Measurements from ENCODE around the gene JMJD8. TPM values are rescaled to one million over a fixed set of nuclear protein-coding genes. Genes with fewer than 3 reads are reported as not detected.
"Not testable (repeated sequence)": the region's sequence is repeated elsewhere in the genome, so short reads cannot be mapped to it uniquely, and the experiment has no call there.

JMJD8 gene
- total RNA-seq, 1 experiment from 2014 or later = 81.3 TPM

- Histone ChIP-seq H3K4me2 (ENCODE audit: low read length) (no peak overlapping the region), H3K9ac (ENCODE audit: low read length) (no peak overlapping the region), H3K27ac (ENCODE audit: low read length) (no peak overlapping the region), H3K4me1 (ENCODE audit: insufficient read depth, low read length) (peaks cover 22% of the 10 kb centered on the region), H4K20me1 (ENCODE audit: low read length) (no peaks in the 10 kb centered on the region), H3K79me2 (ENCODE audit: low read length) (peaks cover 12% of the 10 kb centered on the region), H3K4me3 (ENCODE audit: low read length) (no peak overlapping the region), H3K9me2 (replicated peaks; ENCODE audit: low read length) (no peaks in the 10 kb centered on the region), H3K36me3 (ENCODE audit: low read depth, low read length) (no peaks in the 10 kb centered on the region), H2AFZ (ENCODE audit: low read length) (no peak overlapping the region), H3F3A (ENCODE audit: low read length, unreplicated experiment) (peaks cover 4% of the 10 kb centered on the region), H3K27me3 (ENCODE audit: low read length) (no peaks in the 10 kb centered on the region), H3K9me3 (ENCODE audit: low read length) (no peaks in the 10 kb centered on the region)
- intact Hi-C loops (cut with micrococcal nuclease) = no loop called here
- TF ChIP-seq, protein P1, sequence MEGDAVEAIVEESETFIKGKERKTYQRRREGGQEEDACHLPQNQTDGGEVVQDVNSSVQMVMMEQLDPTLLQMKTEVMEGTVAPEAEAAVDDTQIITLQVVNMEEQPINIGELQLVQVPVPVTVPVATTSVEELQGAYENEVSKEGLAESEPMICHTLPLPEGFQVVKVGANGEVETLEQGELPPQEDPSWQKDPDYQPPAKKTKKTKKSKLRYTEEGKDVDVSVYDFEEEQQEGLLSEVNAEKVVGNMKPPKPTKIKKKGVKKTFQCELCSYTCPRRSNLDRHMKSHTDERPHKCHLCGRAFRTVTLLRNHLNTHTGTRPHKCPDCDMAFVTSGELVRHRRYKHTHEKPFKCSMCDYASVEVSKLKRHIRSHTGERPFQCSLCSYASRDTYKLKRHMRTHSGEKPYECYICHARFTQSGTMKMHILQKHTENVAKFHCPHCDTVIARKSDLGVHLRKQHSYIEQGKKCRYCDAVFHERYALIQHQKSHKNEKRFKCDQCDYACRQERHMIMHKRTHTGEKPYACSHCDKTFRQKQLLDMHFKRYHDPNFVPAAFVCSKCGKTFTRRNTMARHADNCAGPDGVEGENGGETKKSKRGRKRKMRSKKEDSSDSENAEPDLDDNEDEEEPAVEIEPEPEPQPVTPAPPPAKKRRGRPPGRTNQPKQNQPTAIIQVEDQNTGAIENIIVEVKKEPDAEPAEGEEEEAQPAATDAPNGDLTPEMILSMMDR (conservative IDR thresholded peaks at IDR 0.05; ENCODE audit: low read depth, low read length) = no peak
- TF ChIP-seq EZH2phosphoT487 (IDR thresholded peaks at IDR 0.05; ENCODE audit: borderline replicate concordance, low read length) = no peak
- no peak for TF ChIP-seq EZH2 (IDR thresholded peaks at IDR 0.05; ENCODE audit: low read length, unreplicated experiment)
- no peak for DNase-seq
- no peak for ATAC-seq
- POLR2A ChIA-PET (ENCODE audit: unreplicated experiment) = interaction anchor here (0.6 kb wide), 1 partner anchor 1969 kb away, joined by 4 read pairs; no protein-coding TSS in a partner anchor
- CTCF ChIA-PET = no interaction called here
- BruUV-seq (replicated peaks) = no TSS peak
These were observed 8.4 kb upstream of the JMJD8 start for GRCh38 chr16:692356-693108.

GRCh38 chr16:691242-691641, 7.1 kb upstream of the JMJD8 start:
- Histone ChIP-seq H3K79me2 (ENCODE audit: low read length) (peaks cover 12% of the 10 kb centered on the region), H3K4me1 (ENCODE audit: insufficient read depth, low read length) (peaks cover 22% of the 10 kb centered on the region)
- BruUV-seq (replicated peaks); H3K4me2 ChIP-seq (ENCODE audit: low read length); intact Hi-C loops (cut with micrococcal nuclease); ATAC-seq; H3K27me3 ChIP-seq (ENCODE audit: low read length); DNase-seq; CTCF ChIA-PET; POLR2A ChIA-PET (ENCODE audit: unreplicated experiment); H3K27ac ChIP-seq (ENCODE audit: low read length); H3K9ac ChIP-seq (ENCODE audit: low read length); H3K4me3 ChIP-seq (ENCODE audit: low read length); H4K20me1 ChIP-seq (ENCODE audit: low read length); H2AFZ ChIP-seq (ENCODE audit: low read length); H3F3A ChIP-seq (ENCODE audit: low read length, unreplicated experiment); H3K36me3 ChIP-seq (ENCODE audit: low read depth, low read length); H3K9me2 ChIP-seq (replicated peaks; ENCODE audit: low read length); H3K9me3 ChIP-seq (ENCODE audit: low read length): not testable (repeated sequence)

DNA sequence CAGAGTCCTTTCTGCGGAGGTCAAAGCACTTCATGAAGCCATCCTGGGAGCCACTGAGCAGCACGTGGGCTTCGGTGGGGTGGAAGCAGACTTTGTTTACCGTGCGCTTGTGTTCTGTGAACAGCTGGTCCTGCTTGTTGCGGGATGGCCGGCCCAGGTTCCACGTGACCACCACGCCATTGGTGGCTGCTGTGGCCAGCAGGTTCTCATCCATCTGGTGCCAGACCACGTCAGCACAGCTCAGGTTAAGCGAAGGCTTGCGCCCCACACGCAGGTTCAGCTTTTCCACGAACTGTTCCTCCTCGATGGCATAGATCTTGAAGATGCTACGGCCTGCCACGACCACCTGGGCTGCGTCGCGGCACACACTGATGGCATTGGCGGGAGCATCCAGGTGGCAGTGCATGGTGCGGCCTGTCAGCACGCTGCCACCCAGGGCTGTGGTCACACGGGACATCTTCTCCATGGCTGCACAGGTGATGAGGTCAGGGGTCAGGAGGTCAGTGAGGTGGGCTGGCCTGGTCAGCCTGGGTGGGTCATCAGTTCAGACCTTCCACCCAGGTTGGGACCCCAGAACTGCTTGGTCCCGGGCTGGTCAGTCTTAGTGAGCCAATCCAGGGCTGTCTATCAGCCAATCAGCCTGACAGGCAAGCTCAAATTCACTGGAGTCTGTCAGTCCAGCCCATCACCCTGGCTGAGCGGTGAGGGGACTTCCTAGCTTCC, 5.2 kb upstream of the JMJD8 start:
- ATAC-seq = no peak
- ChIA-PET POLR2A (ENCODE audit: unreplicated experiment) (no interaction called here), CTCF (no interaction called here)

More for the DNA sequence above, 5.2 kb upstream of the JMJD8 start:
- H3K79me2 ChIP-seq (ENCODE audit: low read length) = peaks cover 12% of the 10 kb centered on the region
- no peaks in the 10 kb centered on the region for H3K9me3 ChIP-seq (ENCODE audit: low read length)
- H3K27ac ChIP-seq (ENCODE audit: low read length) = no peak overlapping the region
- peak overlapping the region; percentile 91 for H3K9ac ChIP-seq (ENCODE audit: low read length)
- H3K4me3 ChIP-seq (ENCODE audit: low read length) = peak overlapping the region; percentile 99
- intact Hi-C loops (cut with micrococcal nuclease) = no loop called here
- no peaks in the 10 kb centered on the region for H3K9me2 ChIP-seq (replicated peaks; ENCODE audit: low read length)
- H3K27me3 ChIP-seq (ENCODE audit: low read length) = no peaks in the 10 kb centered on the region
- no peaks in the 10 kb centered on the region for H3K36me3 ChIP-seq (ENCODE audit: low read depth, low read length)
- no peak for DNase-seq
- TF ChIP-seq EZH2phosphoT487 (IDR thresholded peaks at IDR 0.05; ENCODE audit: borderline replicate concordance, low read length) = no peak
- no peak for TF ChIP-seq EZH2 (IDR thresholded peaks at IDR 0.05; ENCODE audit: low read length, unreplicated experiment)
- TF ChIP-seq, protein P1 (conservative IDR thresholded peaks at IDR 0.05; ENCODE audit: low read depth, low read length) = no peak
- H3F3A ChIP-seq (ENCODE audit: low read length, unreplicated experiment) = peaks cover 4% of the 10 kb centered on the region
- no TSS peak for BruUV-seq (replicated peaks)
- peaks cover 10% of the 10 kb centered on the region for H3K4me1 ChIP-seq (ENCODE audit: insufficient read depth, low read length)
- peak overlapping the region; percentile 100 for H3K4me2 ChIP-seq (ENCODE audit: low read length)
- no peaks in the 10 kb centered on the region for H4K20me1 ChIP-seq (ENCODE audit: low read length)
- peak overlapping the region; percentile 81; the same call in 1 of the 2 replicates for H2AFZ ChIP-seq (ENCODE audit: low read length)

Measured in PC-3 (cell line).